Fibroblast of lung (primary cell): Measurements from ENCODE around the gene LDAH. TPM values are rescaled to one million over a fixed set of nuclear protein-coding genes. Genes with fewer than 3 reads are reported as not detected.

ENCODE experiments used
- DNase-seq, 2 donors: peaks; one replicate each; pipeline versions ENCODE4 v3.0.0 to v3.0.0-alpha.2; 2010; ENCODE audit warnings: low read depth in 2 of 2
- H2AFZ ChIP-seq: 2 replicates; pipeline ENCODE4 v1.5.1; 2012; ENCODE audit warnings: low read length, control low read depth, inconsistent platforms
- H3K27ac ChIP-seq: 2 replicates; pipeline ENCODE4 v1.5.1; 2011; ENCODE audit warnings: low read length, control low read depth; ENCODE audit not compliant: insufficient read depth
- H3K27me3 ChIP-seq: 2 replicates; pipeline ENCODE4 v1.5.1; 2011; ENCODE audit warnings: mild to moderate bottlenecking, low read length; ENCODE audit not compliant: control insufficient read depth, insufficient read depth
- H3K36me3 ChIP-seq: 2 replicates; pipeline ENCODE4 v1.5.1; 2011; ENCODE audit warnings: low read length; ENCODE audit not compliant: control insufficient read depth, insufficient read depth
- H3K4me1 ChIP-seq: 2 replicates; pipeline ENCODE4 v1.5.1; 2011; ENCODE audit warnings: low read length; ENCODE audit not compliant: control insufficient read depth, insufficient read depth; ENCODE audit errors: extremely low read depth
- H3K4me2 ChIP-seq: 2 replicates; pipeline ENCODE4 v1.5.1; 2011; ENCODE audit warnings: low read length, control low read depth; ENCODE audit not compliant: insufficient read depth; ENCODE audit errors: extremely low read depth
- H3K4me3 ChIP-seq, 4 experiments: fragments of 200-600 bp in 1 of 4; sonication (generic) in 1 of 4; replicated peaks in 1 of 4; 2 replicates each; pipeline ENCODE4 v1.5.1; 2011 to 2016; ENCODE audit warnings: low read length in 4 of 4, low read depth in 3 of 4, mild to moderate bottlenecking in 3 of 4, control low read depth in 2 of 4, inconsistent platforms in 1 of 4, mixed read lengths in 1 of 4; ENCODE audit not compliant: insufficient read depth in 1 of 4; ENCODE audit errors: control extremely low read depth in 1 of 4
- H3K79me2 ChIP-seq: 2 replicates; pipeline ENCODE4 v1.5.1; 2012; ENCODE audit warnings: mild to moderate bottlenecking, low read length, inconsistent platforms; ENCODE audit not compliant: control insufficient read depth, insufficient read depth
- H3K9ac ChIP-seq: 2 replicates; pipeline ENCODE4 v1.5.1; 2011; ENCODE audit warnings: mild to moderate bottlenecking, low read length, control low read depth; ENCODE audit not compliant: insufficient read depth
- H3K9me3 ChIP-seq: 2 replicates; pipeline ENCODE4 v1.5.1; 2012; ENCODE audit warnings: low read depth, low read length; ENCODE audit not compliant: control insufficient read depth, insufficient read depth
- H4K20me1 ChIP-seq: 2 replicates; pipeline ENCODE4 v1.5.1; 2011; ENCODE audit warnings: low read length; ENCODE audit not compliant: control insufficient read depth, insufficient read depth; ENCODE audit errors: extremely low read depth
- CTCF ChIP-seq, 2 donors: IDR thresholded peaks in 1 of 2; conservative IDR thresholded peaks in 1 of 2; 1 replicate in 1 of 2; 2 replicates in 1 of 2; pipeline ENCODE4 v1.5.1; 2011 to 2012; ENCODE audit warnings: low read length in 2 of 2, control low read depth in 1 of 2, inconsistent platforms in 1 of 2, low read depth in 1 of 2, mild to moderate bottlenecking in 1 of 2
- EZH2 ChIP-seq: IDR thresholded peaks from 2 replicates; pipeline ENCODE4 v1.5.1; 2012; ENCODE audit warnings: low read length, control low read depth, mild to moderate bottlenecking; ENCODE audit errors: missing control alignments
- polyA plus RNA-seq, 2 donors: library from polyadenylated mRNA; depleted of rRNA in 1 of 2; stranded (reverse) in 1 of 2; unstranded in 1 of 2; fragments of >200 nt; gene quantifications; 2 replicates each; pipeline ENCODE4 v1.2.1, GENCODE V29; 2011 to 2012; ENCODE audit warnings: missing spikeins in 1 of 2
- total RNA-seq: library from RNA; depleted of rRNA; stranded (reverse); fragments of >200 nt; gene quantifications from 2 replicates; pipeline ENCODE4 v1.2.1, GENCODE V29; 2014

The LDAH gene
- total and polyA plus RNA-seq, 2 donors (not counting 1 experiment from before 2014, with no cell fraction given) = 20.5 to 22.8 TPM

- TF ChIP-seq CTCF (conservative IDR thresholded peaks at IDR 0.05 in 1 of 2, IDR thresholded peaks at IDR 0.05 in 1 of 2; ENCODE audit: low read depth in 1 of 2, low read length in 2 of 2) (no peak), EZH2 (no peak)
- Histone ChIP-seq H3K79me2 (no peaks in the 10 kb centered on the region), H3K4me3 (no peak overlapping the region), H3K9ac (no peak overlapping the region), H3K36me3 (peaks cover 2% of the 10 kb centered on the region), H3K4me2 (no peak overlapping the region), H3K27ac (no peak overlapping the region), H3K9me3 (no peaks in the 10 kb centered on the region), H4K20me1 (no peaks in the 10 kb centered on the region), H3K27me3 (peaks cover 15% of the 10 kb centered on the region), H3K4me1 (peaks cover 7% of the 10 kb centered on the region), H2AFZ (no peak overlapping the region)
- no peak for DNase-seq
These were observed 146.3 kb downstream of the LDAH start for GRCh38 chr2:20676353-20677215.

- Histone ChIP-seq H3K36me3 (peaks cover 2% of the 10 kb centered on the region), H4K20me1 (no peaks in the 10 kb centered on the region), H3K27me3 (peaks cover 22% of the 10 kb centered on the region), H3K4me2 (no peak overlapping the region), H3K79me2 (no peaks in the 10 kb centered on the region), H3K9me3 (no peaks in the 10 kb centered on the region), H3K9ac (no peak overlapping the region), H3K27ac (no peak overlapping the region), H3K4me3 (no peak overlapping the region), H2AFZ (no peak overlapping the region), H3K4me1 (peaks cover 7% of the 10 kb centered on the region)
- DNase-seq = no peak
- no peak for TF ChIP-seq CTCF (conservative IDR thresholded peaks at IDR 0.05 in 1 of 2, IDR thresholded peaks at IDR 0.05 in 1 of 2; ENCODE audit: low read depth in 1 of 2, low read length in 2 of 2)
- TF ChIP-seq EZH2 = no peak
These were observed 147.1 kb downstream of the LDAH start for GRCh38 chr2:20675701-20676352.

- Histone ChIP-seq H3K4me3 (no peak overlapping the region), H2AFZ (no peak overlapping the region), H3K79me2 (no peaks in the 10 kb centered on the region), H3K4me2 (peak overlapping the region; percentile 33), H3K9me3 (no peaks in the 10 kb centered on the region), H3K27ac (peak overlapping the region; percentile 16), H3K27me3 (peaks cover 29% of the 10 kb centered on the region), H3K4me1 (peaks cover 7% of the 10 kb centered on the region), H3K36me3 (no peaks in the 10 kb centered on the region), H4K20me1 (no peaks in the 10 kb centered on the region), H3K9ac (no peak overlapping the region)
- peak; percentile 77 to 81 for DNase-seq
- TF ChIP-seq EZH2 (no peak), CTCF (conservative IDR thresholded peaks at IDR 0.05 in 1 of 2, IDR thresholded peaks at IDR 0.05 in 1 of 2; ENCODE audit: low read depth in 1 of 2, low read length in 2 of 2) (peak in 1 of 2 donors; percentile 4)
These were observed 147.8 kb downstream of the LDAH start for GRCh38 chr2:20674974-20675679.
